Gastroesophageal sphincter (tissue), 4 donors: ENCODE data around the gene FGF1. TPM values are rescaled to one million over a fixed set of nuclear protein-coding genes. Genes with fewer than 3 reads are reported as not detected.

Experiments
- ATAC-seq: fragments of 150-250 bp; one replicate; pipeline ENCODE4 v1.9.1; 2016; ENCODE audit warnings: mild to moderate bottlenecking, moderate library complexity
- H3K27ac ChIP-seq, 4 donors: fragments of 200-600 bp; sonication (generic) in 3 of 4; 1 replicate in 3 of 4; 2 replicates in 1 of 4; pipeline ENCODE4 v1.5.1; 2016 to 2019
- H3K27me3 ChIP-seq: fragments of 200-600 bp; sonication (generic); one replicate; pipeline ENCODE4 v1.5.1; 2019
- H3K36me3 ChIP-seq, 2 donors: fragments of 200-600 bp; sonication (generic); one replicate each; pipeline ENCODE4 v1.5.1; 2019; ENCODE audit warnings: control low read depth in 1 of 2
- H3K4me1 ChIP-seq, 3 donors: fragments of 200-600 bp; sonication (generic); 1 replicate in 2 of 3; 2 replicates in 1 of 3; pipeline ENCODE4 v1.5.1; 2016 to 2019; ENCODE audit warnings: control low read depth in 2 of 3
- H3K4me3 ChIP-seq, 2 donors: fragments of 200-600 bp; sonication (generic); one replicate each; pipeline ENCODE4 v1.5.1; 2019; ENCODE audit warnings: mild to moderate bottlenecking in 1 of 2, moderate library complexity in 1 of 2
- H3K9me3 ChIP-seq, 3 donors: fragments of 200-600 bp; sonication (generic); one replicate each; pipeline ENCODE4 v1.5.1; 2017 to 2019; ENCODE audit warnings: control low read depth in 2 of 3
- CTCF ChIP-seq, 4 experiments: fragments of 200-600 bp in 2 of 4; fragments of 450-650 bp in 2 of 4; sonication (generic) in 1 of 4; IDR thresholded peaks; one replicate each; pipeline ENCODE4 v1.5.1; 2017 to 2019; ENCODE audit warnings: antibody characterized with exemption in 4 of 4, mild to moderate bottlenecking in 2 of 4, moderate library complexity in 2 of 4
- EP300 ChIP-seq: sonication (generic); formaldehyde crosslinking; IDR thresholded peaks from one replicate; pipeline ENCODE4 v1.6.1; 2017; ENCODE audit warnings: antibody characterized with exemption, mild to moderate bottlenecking
- POLR2A ChIP-seq, 2 donors: fragments of 450-650 bp; IDR thresholded peaks; one replicate each; pipeline ENCODE4 v1.6.1; 2017; ENCODE audit warnings: antibody characterized with exemption in 2 of 2, mild to moderate bottlenecking in 2 of 2, moderate library complexity in 1 of 2
- POLR2AphosphoS5 ChIP-seq: sonication (generic); formaldehyde crosslinking; IDR thresholded peaks from one replicate; pipeline ENCODE4 v1.6.1; 2017; ENCODE audit warnings: antibody characterized with exemption
- WGBS, 2 donors: methylation state at CpG; one replicate each; pipeline ENCODE4 v1.1.5; 2018; ENCODE audit warnings: low coverage in 1 of 2; 5-methylcytosine and 5-hydroxymethylcytosine counted together
- total RNA-seq, 4 donors: library from RNA; depleted of rRNA; stranded (reverse); fragments of >200 nt; gene quantifications; one replicate each; pipeline ENCODE4 v1.1.0, GENCODE V29; 2016

FGF1 gene
- total RNA-seq, 4 donors from 2014 or later = 0.16 to 4.2 (median 2.9) TPM

- 77 to 79% methylated on average over 9 of the region's 9 CpGs for WGBS, 2 donors
- Histone ChIP-seq H3K36me3 (no peaks in the 10 kb centered on the region), H3K9me3 (no peaks in the 10 kb centered on the region), H3K4me3 (no peak overlapping the region), H3K4me1 (peaks cover 0 to 15% (median 11%) of the 10 kb centered on the region in 3 donors), H3K27ac (no peak overlapping the region), H3K27me3 (no peaks in the 10 kb centered on the region)
- TF ChIP-seq EP300 (no peak), POLR2AphosphoS5 (no peak), CTCF (IDR thresholded peaks at IDR 0.05) (no peak), POLR2A (IDR thresholded peaks at IDR 0.05) (no peak)
- ATAC-seq = no peak
Measured at GRCh38 chr5:142640316-142641005, 45.4 kb downstream of the FGF1 start.

GRCh38 chr5:142639455-142639854 is 46.4 kb downstream of the FGF1 start:
- Histone ChIP-seq H3K4me3 (no peak overlapping the region), H3K27ac (no peak overlapping the region), H3K9me3 (no peaks in the 10 kb centered on the region), H3K36me3 (no peaks in the 10 kb centered on the region), H3K27me3 (no peaks in the 10 kb centered on the region), H3K4me1 (peaks cover 0 to 5% (median 1%) of the 10 kb centered on the region in 3 donors)
- no peak for ATAC-seq
- no peak for TF ChIP-seq POLR2AphosphoS5
- no peak for TF ChIP-seq EP300
- TF ChIP-seq POLR2A (IDR thresholded peaks at IDR 0.05) = no peak
- TF ChIP-seq CTCF (IDR thresholded peaks at IDR 0.05) = no peak
- 99 to 100% methylated on average over 1 to 4 of the region's 4 CpGs for WGBS, 2 donors

- H3K27ac ChIP-seq = no peak overlapping the region
- H3K27me3 ChIP-seq = no peaks in the 10 kb centered on the region
- H3K4me3 ChIP-seq = no peak overlapping the region
- TF ChIP-seq EP300 (no peak), POLR2AphosphoS5 (no peak), CTCF (IDR thresholded peaks at IDR 0.05) (no peak), POLR2A (IDR thresholded peaks at IDR 0.05) (no peak)
- 83% methylated on average over 1 of the region's 2 CpGs; no CpG with 5 or more reads in 1 of the 2 donors for WGBS, 2 donors
- ATAC-seq = no peak
- H3K4me1 ChIP-seq = peaks cover 0 to 4% (median 0%) of the 10 kb centered on the region in 3 donors
- H3K9me3 ChIP-seq = no peaks in the 10 kb centered on the region
- no peaks in the 10 kb centered on the region for H3K36me3 ChIP-seq
Measured at GRCh38 chr5:142637871-142638270, 48.0 kb downstream of the FGF1 start.

GRCh38 chr5:142636698-142637324 is 49.1 kb downstream of the FGF1 start:
- H3K9me3 ChIP-seq = no peaks in the 10 kb centered on the region
- no peak for ATAC-seq
- no peaks in the 10 kb centered on the region for H3K36me3 ChIP-seq
- no peak overlapping the region for H3K4me3 ChIP-seq
- WGBS, 2 donors = 83 to 90% methylated on average over 4 to 6 of the region's 6 CpGs
- H3K4me1 ChIP-seq = no peaks in the 10 kb centered on the region
- H3K27ac ChIP-seq = no peak overlapping the region
- H3K27me3 ChIP-seq = no peaks in the 10 kb centered on the region
- TF ChIP-seq EP300 (no peak), CTCF (IDR thresholded peaks at IDR 0.05) (no peak), POLR2A (IDR thresholded peaks at IDR 0.05) (no peak), POLR2AphosphoS5 (no peak)

- Histone ChIP-seq H3K4me3 (no peak overlapping the region), H3K9me3 (no peaks in the 10 kb centered on the region), H3K4me1 (no peaks in the 10 kb centered on the region), H3K27ac (no peak overlapping the region), H3K27me3 (no peaks in the 10 kb centered on the region), H3K36me3 (no peaks in the 10 kb centered on the region)
- TF ChIP-seq POLR2AphosphoS5 (no peak), CTCF (IDR thresholded peaks at IDR 0.05) (no peak), EP300 (no peak), POLR2A (IDR thresholded peaks at IDR 0.05) (no peak)
- WGBS, 2 donors = 57 to 82% methylated on average over 1 to 3 of the region's 5 CpGs
- no peak for ATAC-seq
Measured at GRCh38 chr5:142636093-142636492, 49.8 kb downstream of the FGF1 start.
